Suppressor macrophage (primary cell): ENCODE results near the gene PSMA4.
"Not testable (repeated sequence)": the region's sequence is repeated elsewhere in the genome, so short reads cannot be mapped to it uniquely, and the experiment has no call there.

Source experiments
- DNase-seq, 4 experiments: peaks; one replicate each; pipeline ENCODE4 v3.0.0-alpha.2; 2020 to 2022
- total RNA-seq, 17 experiments: gene quantifications; one replicate each; lab custom pipeline; 2026; ENCODE audit warnings: mixed read lengths in 6 of 17, inconsistent platforms in 3 of 17; lab: John Stamatoyannopoulos, UW

PSMA4 gene
- 82.4 to 255 (median 122) reads per million in 17 experiments for total RNA-seq

DNA sequence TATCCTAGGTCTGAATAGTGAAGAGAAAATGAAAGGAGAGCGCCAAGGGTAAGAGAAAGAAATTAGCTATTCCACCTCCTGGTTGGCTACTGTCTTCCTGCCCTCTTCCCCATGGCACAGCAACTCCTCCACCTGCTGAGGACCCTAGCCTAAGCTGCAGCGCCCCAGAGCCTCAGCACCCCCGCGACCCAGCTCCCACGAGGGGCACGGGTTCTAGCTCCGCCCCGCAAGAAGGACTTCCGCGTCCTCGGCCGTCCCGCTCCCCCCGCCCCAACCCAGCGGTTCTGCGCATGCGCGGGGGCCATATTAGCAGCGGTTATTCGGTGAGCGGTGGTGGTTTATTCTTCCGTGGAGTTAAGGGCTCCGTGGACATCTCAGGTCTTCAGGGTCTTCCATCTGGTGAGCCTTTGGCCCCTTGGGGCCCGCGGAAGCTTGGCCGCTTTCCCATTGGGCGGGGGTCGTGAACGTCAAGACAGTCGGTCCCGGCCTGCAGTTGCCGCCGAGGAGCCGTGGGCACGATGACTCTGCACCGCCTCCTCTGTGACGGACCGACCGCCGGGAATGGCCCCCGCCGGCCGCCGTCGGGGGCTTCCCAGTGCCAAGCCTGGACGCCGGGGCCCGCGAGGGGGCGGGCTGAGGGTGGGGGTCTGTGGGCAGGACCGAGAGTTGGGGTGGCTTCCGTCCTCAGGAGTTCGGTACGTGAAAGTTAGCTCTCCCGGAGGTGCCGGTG is at the start of gene PSMA4:
PSMA4 (plus strand) TSS at position 304 of the 730 bp plus-strand sequence. CDS start 1,484 bp downstream, outside the sequence.
- DNase-seq = peak; percentile 95 to 97 (median 96)

DNA sequence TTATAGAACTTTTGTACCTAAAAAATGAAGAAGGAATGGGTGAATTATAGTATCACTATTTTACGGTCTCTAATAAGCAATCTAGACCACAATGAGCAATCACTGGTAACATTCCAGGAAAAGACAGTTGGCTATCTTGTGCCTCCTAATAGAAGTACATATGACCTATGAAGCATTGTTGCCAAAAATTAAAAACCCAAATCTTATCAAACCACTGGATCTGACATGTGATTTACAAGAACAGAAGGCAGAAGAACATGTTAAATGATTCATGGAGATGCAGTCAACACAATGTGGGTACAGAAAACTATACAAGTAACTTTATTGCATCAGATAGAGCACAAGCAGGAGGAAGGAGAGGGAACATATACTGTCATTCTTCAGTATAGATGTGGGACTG is 47.4 kb upstream of the PSMA4 start:
- DNase-seq = no peak

DNA sequence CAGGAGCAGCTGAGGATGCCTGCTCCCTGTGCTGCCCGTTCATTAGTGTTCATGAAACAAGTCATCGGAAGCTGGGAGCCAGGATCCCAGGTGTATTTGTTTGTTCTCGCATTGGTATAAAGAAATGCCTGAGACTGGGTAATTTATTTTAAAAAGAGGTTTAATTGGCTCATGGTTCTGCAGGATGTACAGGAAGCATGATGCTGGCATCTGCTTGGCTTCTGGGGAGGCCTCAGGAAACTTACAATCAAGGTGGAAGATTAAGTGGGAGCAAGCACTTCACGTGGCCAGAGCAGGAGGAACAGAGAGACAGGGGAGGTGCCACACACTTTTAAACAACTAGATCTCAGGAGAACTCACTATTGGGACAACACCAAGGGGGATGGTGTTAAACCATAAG is 38.4 kb upstream of the PSMA4 start:
- DNase-seq = no peak

DNA sequence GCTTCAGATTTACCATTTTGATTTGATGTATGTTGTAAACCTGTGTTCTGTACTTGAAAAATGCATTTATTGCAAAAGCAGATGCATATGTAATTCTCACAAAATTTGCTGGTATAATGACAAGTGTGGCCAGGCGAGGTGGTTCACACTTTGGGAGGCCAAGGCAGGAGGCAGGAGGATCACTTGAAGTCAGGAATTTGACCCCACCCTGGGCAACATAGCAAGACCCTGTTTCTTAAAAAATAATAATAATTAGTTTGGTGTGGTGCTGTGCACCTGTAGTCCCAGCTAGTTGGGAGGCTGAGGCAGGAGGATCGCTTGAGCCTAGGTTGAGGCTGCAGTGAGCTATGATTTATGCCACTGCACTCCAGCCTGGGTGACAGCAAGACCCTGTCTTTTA is 37.6 kb upstream of the PSMA4 start:
- DNase-seq = no peak

DNA sequence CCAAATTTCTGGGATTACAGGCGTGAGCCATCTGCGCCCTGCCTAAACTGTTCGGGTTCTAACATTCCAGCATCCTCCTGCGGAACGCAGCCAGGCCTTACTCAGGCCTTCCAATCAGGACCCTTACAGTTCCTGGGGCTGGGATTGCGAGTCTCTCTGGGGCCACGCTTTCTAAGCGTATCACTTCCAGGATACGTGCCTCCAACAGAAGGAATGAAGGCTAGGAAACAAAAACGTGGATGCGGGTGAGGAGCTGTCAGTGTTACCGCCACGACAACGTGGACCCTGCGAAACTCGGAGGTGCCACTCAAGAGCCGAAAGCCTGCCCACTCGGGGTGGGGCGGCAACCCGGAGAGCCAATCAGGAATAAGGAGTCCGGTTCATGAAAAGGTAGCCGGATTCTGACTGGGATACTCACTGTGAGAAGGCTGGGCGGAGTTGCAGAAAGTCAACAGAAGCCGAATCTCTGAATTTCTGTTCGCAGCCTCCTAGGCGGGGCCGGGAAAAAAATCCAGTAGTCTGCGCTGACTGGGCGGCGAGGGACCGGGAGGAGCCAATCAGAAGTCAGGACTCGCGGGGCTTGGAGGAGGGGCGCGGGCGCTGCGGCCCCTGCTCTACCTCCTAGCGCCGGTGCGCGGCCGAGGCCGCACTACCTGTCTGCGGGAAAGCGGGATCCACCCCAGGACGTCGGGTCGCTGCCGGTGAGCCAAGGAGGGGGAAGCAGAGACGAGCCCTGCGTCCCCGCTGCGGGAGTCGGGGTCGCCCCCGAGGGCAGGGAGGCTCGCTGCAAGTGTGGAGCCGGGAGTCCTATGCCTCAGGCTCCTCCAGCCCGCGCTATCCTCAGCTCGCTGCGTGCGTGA is 33.0 kb upstream of the PSMA4 start, which contains the start of gene HYKK:
HYKK (plus strand) TSS at position 607 of the 860 bp plus-strand sequence. CDS start 5,512 bp downstream, outside the sequence.
- DNase-seq = peak; percentile 84 to 90 (median 89)

DNA sequence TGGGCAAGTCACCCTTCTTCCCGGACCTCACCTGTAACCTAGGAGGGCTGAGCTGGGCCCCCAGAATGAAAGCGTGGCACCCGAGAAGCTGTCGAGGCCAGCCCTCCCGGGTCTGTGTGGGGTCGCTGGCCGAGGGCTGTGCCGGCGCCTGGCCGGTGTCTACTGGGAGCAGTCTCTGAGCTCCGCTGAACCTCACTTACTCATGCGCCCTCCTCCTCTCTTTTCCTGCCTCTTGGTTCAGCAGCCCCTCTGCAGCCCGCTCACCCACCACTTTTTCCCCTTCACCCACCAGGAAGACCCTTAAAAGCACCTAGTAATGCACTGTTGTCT is 32.4 kb upstream of the PSMA4 start:
- DNase-seq = peak in 1 of 4 experiments; percentile 4

DNA sequence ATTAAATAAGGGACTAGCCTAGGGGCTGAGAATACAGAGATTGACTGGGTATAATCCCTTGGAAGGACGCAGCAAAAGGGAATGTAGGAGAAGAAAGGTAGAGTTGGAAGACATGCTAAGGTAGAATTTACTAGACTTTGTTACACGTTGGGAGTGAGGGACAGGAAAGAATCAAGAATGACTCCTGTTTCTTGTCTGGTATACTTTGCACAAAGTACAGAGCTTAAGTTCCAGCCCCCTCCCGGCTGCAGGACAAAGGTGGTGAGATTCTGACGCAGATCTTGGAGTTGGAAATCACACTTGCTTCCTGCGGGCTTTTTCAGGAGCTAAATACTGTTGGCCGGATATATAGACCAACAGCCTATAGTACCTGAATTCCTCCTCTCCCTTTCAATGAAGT is 32.0 kb upstream of the PSMA4 start:
- DNase-seq = no peak

DNA sequence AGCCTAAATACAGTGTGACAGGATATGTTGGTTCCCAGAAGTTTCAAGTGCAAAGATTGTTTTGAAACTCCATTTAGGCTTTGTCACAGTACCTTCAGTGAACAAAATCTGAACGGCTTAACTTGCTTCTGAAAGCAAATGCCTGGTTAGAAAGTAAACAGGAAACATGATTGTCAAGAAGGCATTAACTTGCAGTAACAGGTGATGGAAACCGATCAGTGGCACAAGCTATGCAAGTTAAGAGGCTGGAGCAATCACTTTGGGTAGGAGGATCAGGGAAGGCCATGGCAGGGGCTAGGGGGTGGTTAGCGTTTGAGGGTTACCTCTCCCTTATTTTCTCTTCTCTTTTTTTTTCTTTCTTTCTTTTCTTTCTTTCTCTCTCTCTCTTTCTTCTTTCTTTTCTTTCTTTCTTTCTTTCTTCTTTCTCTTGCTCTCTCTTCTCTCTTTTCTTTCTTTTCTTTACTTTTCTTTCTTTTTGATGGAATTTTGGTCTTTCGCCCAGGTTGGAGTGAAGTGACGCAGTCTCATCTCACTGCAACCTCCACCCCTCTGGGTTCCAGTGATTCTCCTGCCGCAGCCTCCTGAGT is 30.4 kb upstream of the PSMA4 start:
- no peak for DNase-seq

DNA sequence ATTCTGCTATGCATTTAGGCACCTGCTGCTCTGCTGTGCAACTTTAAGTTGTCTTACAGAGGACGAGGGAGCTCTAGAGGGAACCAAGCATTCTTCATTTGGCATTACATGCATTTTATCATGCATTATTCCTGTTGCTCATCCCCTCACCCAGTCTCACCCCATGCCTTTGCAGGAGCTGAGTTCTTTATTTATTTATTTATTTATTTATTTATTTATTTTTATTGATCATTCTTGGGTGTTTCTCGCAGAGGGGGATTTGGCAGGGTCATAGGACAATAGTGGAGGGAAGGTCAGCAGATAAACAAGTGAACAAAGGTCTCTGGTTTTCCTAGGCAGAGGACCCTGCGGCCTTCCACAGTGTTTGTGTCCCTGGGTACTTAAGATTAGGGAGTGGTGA is 20.2 kb upstream of the PSMA4 start:
- DNase-seq = not testable (repeated sequence)

DNA sequence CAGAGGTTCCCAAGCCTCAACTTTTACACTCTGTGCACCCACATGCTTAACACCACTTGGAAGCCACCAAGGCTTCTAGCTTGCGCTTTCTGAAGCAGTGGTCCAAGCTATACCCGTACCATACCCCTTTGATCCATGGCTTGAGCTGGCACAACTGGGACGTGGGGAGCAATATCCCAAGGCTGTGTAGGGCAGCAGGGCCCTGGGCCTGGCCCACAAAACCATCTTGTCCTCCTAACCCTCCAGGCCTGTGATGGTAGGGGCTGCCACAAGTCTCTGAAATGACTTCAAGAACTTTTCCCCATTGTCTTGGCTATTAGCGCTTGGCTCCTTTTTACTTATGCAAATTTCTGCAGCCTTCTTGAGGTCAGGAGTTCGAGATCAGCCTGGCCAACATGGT is 16.0 kb upstream of the PSMA4 start:
- DNase-seq = no peak

DNA sequence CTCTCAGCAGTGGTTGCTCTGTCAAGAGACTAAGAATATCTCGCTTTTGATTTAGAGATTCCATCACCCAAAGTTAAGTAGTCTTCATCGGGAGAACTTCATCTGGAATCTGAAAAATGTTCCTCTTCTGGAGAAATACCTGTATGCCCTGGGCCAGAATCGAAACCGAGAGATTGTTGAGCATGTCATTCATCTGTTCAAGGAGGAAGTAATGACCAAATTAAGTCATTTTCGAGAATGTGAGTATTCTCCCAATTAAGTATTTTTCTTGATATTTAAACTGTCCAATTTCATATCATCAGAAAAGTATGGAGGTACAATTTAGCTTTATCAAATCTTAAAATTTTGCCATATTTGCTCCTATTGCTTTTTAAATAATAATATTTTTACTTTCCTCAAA is 12.9 kb upstream of the PSMA4 start:
- no peak for DNase-seq

DNA sequence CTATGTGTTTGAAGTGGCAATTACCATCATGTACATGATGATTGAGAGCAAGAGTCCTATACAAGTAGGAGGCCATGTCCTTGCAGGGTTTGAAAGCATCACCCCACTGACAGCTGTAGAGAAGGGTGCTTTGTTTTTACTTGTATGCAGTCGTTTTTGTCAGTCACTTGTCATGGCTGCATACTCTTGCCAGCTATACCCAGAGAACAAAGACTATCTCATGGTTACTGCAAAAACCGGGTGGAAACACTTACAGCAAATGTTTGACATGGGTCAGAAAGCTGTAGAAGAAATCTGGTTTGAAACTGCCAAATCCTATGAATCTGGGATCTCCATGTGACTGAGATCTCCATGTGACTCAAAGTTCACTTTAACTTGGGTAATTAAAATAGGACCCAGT is 6.9 kb upstream of the PSMA4 start:
- DNase-seq = no peak

DNA sequence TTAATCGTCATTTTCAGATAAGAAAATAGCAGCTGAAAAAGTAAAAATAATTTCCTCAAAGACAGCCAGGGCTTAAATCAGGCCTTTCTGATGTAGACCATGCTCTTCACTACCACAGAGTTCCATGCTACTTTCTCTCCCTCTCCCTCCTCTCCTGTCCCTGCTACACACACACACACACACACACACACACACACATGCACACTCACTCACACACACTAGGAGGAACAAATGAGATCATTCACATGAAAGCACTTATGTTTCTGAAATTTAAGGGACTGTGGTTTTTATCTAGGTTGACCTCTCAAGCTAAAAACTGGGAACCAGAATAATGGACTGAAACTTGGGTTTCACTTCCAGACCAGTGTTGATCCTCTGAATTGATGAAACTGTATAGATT is 4.1 kb upstream of the PSMA4 start:
- peak in 3 of 4 experiments; percentile 18 to 36 (median 30) for DNase-seq

DNA sequence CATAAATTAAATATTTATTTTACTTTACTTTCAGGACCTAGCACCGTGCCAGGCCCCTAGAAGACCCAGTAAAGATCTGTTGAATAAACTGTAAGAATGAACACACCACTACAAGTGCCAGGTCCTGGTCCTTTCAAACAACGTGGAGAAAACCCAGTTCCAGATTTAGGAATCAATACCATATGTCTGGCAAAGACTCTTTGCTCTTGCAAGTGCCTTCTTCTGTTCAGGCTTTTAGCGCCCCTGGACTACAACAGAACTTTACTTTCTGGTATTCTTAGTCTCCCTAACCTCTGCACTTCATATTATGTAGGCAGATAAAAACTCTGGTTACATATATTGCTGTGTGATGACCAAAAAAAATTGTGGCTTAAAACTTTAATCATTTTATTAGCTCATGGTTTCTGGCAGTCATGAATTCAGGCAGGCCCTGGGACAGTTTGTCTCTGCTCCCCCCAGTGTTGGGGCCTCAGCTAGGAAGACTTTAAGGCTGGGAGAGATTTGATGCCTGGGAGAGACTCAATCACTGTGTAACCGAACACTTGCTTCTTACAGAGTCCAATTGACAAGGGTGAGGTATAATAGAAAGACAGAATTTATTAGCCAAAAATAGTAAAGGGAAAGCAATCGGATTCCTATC is 2.9 kb upstream of the PSMA4 start:
- DNase-seq = no peak

DNA sequence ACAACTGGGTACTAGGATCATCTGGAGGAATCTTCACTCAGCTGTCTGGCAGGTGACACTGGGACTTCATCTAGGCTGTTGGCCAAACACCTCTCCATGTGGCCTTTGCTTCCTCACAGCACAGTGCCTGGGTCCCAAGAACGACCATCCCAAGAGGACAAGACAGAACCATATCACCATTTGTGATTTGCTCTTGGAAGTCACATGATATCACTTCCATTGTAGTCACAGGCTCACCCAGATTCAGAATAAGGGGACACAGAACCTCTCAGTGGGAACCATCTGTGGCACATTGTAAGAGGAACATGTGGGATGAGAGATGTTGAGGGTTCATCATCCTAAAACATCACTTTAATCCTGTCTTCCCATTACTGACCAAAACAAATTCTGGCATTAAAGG is 1.9 kb upstream of the PSMA4 start:
- DNase-seq = no peak

DNA sequence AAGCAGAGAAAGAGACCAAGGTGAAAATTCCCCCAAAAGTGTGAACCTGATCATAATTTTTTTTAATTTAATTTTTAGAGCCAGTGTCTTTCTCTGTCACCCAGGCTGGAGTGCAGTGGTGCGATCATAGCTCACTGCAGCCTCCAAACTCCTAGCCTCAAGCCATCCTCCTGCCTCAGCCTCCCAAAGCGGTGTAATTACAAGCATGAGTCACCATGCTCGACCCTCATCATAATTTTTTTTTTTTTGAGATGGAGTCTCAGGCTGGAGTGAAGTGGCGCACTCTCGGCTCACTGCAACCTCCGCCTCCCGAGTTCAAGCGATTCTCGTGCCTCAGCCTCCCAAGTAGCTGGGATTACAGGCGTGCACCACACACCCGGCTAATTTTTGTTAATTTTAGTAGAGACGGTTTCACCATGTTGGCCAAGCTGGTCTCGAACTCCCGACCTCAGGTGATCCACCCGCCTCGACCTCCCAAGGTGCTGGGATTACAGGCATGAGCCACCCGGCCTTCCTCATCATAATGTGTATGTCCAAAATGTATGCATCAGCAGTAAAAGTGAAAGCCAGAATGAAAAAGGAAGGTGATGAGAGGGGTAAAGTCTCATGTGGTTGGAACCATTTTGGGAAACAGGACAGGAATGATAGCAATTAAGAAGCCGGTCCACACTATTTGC is 642 bp upstream of the PSMA4 start:
- DNase-seq = not testable (repeated sequence)

DNA sequence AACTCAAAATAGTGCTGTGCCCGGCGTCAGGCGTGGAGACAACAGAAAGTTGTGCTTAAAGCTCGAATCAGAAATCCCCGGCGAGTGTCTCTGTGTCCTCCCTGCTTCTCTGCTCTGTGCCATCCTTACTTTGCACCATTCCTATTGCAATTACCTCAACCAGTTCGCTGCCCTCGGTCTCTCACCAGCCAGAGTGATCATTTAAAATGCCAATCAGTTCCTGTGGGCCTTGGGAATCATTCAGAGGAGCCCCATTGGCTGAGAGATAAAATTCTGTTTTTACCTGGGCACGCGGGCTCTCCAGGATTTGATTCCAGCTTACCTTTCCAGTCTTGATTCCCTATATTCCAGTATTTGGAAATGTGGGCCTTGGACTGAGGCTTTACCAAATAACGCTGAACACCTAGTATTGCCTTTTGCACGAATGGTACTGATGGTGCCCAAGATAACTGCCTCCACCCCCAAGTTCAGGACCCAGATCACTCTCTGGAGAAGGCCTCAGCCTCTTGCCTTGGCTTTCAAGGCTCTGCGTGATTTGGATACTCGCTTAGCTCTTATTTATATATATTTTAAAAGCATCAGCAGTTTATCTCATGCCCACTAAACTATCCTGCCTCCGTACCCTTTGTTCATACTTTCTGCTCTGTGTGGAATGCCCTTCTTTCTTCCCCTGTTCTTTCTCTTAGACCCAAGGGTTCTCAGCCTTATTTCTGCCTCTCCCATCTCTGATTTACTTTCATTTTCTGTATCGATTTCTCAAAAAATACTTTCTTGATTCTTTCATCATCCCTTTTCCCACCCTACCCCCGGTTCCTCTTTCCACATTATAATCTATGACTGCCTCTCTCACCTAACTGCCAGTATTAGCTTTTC is 863 bp downstream of the PSMA4 start:
- peak; percentile 15 to 40 (median 22) for DNase-seq

DNA sequence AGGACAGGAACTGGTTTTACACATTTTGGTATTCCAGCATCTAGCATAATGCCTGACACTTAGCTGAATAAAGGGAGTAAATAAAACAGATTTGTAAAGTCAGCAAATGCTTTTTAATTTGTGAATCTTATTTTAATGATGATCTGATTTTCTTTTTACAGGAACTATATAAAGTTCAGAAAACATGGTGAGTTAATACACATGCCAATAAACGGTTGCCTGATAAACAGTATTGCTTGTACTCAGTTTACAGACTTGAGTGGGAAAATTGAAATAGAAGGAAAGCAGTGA is 1.4 kb downstream of the PSMA4 start:
- no peak for DNase-seq

DNA sequence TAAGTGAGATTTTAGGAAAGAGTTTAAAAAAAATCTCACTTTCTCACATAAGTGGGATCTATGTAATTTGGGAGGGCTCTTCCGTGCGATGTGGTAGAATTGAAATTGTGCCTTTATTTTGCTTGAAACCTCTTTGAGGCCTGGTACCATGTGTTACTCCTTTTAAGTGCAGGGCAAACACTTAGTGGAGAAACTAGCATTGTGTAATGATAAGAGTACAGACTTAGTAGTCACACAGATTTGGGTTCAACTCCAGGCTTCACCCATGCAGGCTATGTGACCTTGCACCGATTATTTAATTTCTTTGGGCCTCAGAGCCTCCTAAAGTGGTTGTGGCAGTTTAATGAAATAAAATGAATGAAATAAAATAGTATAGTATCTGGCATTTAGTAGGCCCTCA is 2.4 kb downstream of the PSMA4 start:
- DNase-seq = no peak

DNA sequence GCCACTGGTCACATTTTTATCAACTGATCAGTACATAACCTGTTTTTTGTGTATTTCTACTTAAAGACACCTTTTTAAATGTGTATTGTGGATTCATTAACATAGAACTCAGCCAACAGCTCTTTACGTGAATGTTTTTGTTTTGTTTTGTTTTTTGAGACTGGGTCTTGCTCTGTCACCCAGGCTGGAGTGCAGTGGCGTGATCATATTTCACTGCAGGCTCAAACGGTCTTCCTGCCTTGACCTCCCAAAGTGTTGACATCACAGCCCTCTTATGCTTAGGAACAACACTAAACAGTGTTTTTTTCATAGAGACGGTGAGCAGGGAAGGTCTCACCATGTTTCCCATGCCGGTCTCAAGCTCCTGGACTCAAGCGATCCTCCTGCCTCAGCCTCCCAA is 9.9 kb downstream of the PSMA4 start:
- DNase-seq = no peak

DNA sequence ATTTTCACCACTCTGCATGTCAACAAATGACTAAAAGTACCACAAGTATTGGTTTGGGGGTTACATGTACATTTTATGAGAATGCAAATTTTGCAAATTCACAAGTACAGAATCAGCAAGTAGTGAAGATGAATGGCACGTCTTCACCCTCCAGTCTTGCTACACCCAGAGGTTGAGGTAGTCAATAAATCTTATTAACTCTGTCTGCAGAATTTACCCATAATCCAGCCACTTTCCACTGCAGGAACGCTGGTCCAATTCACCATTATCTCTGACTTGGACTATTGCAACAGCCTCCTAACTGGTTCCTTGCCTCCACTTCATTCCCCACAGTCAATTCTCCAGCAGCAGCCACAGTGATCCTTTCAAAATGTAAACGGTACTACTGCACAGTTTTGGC is 10.6 kb downstream of the PSMA4 start:
- no peak for DNase-seq

DNA sequence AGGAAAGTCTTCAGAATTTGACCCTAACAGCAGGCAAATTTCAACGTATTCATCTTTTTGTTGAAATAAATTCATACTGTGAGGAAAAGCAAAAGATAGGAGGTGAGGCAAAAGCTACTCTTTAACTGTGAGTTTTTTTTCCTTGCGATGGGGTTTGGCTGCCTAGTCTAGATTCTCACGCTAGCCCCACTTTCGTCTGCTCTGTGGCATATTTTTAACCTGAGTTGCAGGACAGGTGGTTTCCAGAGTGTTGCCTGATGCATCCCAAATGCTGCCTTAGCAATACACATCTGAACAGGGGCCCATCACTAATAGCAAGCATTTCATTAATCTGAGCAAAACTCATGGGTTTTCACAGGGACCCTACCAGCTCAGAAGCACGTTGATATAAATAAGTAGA is 11.7 kb downstream of the PSMA4 start:
- DNase-seq = no peak
